H1 (cell line): ENCODE data around the gene LHPP. TPM values are rescaled to one million over a fixed set of nuclear protein-coding genes. Genes with fewer than 3 reads are reported as not detected.

Experiments
- CBX5 ChIP-seq: fragments of 300-800, 300-1000 bp; sonication (generic); IDR thresholded peaks from 2 replicates; pipeline ENCODE4 v1.7.1; 2016; ENCODE audit warnings: antibody characterized with exemption, low read length, low read depth
- EP300 ChIP-seq, 2 experiments: IDR thresholded peaks; 1 replicate in 1 of 2; 2 replicates in 1 of 2; pipeline ENCODE4 v1.6.1; 2011 to 2012; ENCODE audit warnings: low read depth in 2 of 2, low read length in 2 of 2, mild to moderate bottlenecking in 2 of 2, borderline replicate concordance in 1 of 2, inconsistent platforms in 1 of 2, moderate library complexity in 1 of 2
- JUND ChIP-seq: IDR thresholded peaks from 2 replicates; pipeline ENCODE4 v1.6.1; 2011; ENCODE audit warnings: mild to moderate bottlenecking, improper control_type of control experiment, low read length
- MAX ChIP-seq: IDR thresholded peaks from 2 replicates; pipeline ENCODE4 v1.6.1; 2012; ENCODE audit warnings: inconsistent platforms
- RAD21 ChIP-seq, 2 experiments: IDR thresholded peaks in 1 of 2; conservative IDR thresholded peaks in 1 of 2; 2 replicates each; pipeline ENCODE4 v1.6.1; 2011; ENCODE audit warnings: low read depth in 2 of 2, low read length in 2 of 2, improper control_type of control experiment in 1 of 2, inconsistent platforms in 1 of 2, mild to moderate bottlenecking in 1 of 2, moderate library complexity in 1 of 2
- RXRA ChIP-seq: IDR thresholded peaks from 2 replicates; pipeline ENCODE4 v1.6.1; 2011; ENCODE audit warnings: low read depth, mild to moderate bottlenecking, low read length, moderate library complexity; ENCODE audit not compliant: insufficient read depth
- SIN3A ChIP-seq, 2 experiments: IDR thresholded peaks in 1 of 2; conservative IDR thresholded peaks in 1 of 2; 2 replicates each; pipeline ENCODE4 v1.6.1; 2011 to 2012; ENCODE audit warnings: low read length in 2 of 2, improper control_type of control experiment in 1 of 2, low read depth in 1 of 2, mild to moderate bottlenecking in 1 of 2
- TBP ChIP-seq: IDR thresholded peaks from 2 replicates; pipeline ENCODE4 v1.6.1; 2011; ENCODE audit warnings: low read depth, low read length, improper control_type of control experiment
- polyA plus RNA-seq, 7 experiments: library from polyadenylated mRNA; depleted of rRNA in 3 of 7; stranded (reverse) in 5 of 7; unstranded in 2 of 7; fragments of >200 nt in 5 of 7; fragments of 200-250 nt in 2 of 7; gene quantifications; 1 replicate in 5 of 7; 2 replicates in 1 of 7; 4 replicates in 1 of 7; pipeline versions ENCODE4 v1.2.1 to v1.2.3, GENCODE V29; 2011 to 2013; ENCODE audit warnings: missing spikeins in 2 of 7, mixed read lengths in 2 of 7
- total RNA-seq: library from RNA; stranded (reverse); fragmentation: NEBNext Ultra II Directional; extraction: Animal tissue kit (Norgen Biotek cat#: 25700); gene quantifications from 2 replicates; pipeline ENCODE4 v1.2.1, GENCODE V29; 2021

LHPP gene
- total and polyA plus RNA-seq, 2 of the 8 experiments (the other 6 are each of a cell fraction or from before 2014, with no cell fraction given): 26.0 to 45.0 TPM

GRCh38 chr10:124530215-124530665 is 68.6 kb downstream of the LHPP start (continued):
- 0 out of 4 replicates have a peak, but pooled peaks of 1 of the 2 experiments have one; percentile 52 for TF ChIP-seq SIN3A (conservative IDR thresholded peaks at IDR 0.05 in 1 of 2, IDR thresholded peaks at IDR 0.05 in 1 of 2; ENCODE audit: low read depth in 1 of 2, low read length in 2 of 2)
- peak; percentile 91 to 94 for TF ChIP-seq RAD21 (IDR thresholded peaks at IDR 0.05 in 1 of 2, conservative IDR thresholded peaks at IDR 0.05 in 1 of 2; ENCODE audit: low read depth in 2 of 2, low read length in 2 of 2)
- no peak for TF ChIP-seq RXRA
- TF ChIP-seq JUND: no peak
- no peak for TF ChIP-seq EP300 (IDR thresholded peaks at IDR 0.05; ENCODE audit: borderline replicate concordance in 1 of 2, low read depth in 2 of 2, low read length in 2 of 2)
- peak; percentile 54 for TF ChIP-seq MAX
- TF ChIP-seq CBX5: no peak
- TF ChIP-seq TBP: no peak
